Peyer's patch (tissue), 4 donors: ENCODE data around the gene GEMIN2.

Experiments used
- CTCF ChIP-seq, 6 experiments: fragments of 450-650 bp in 4 of 6; fragments of 200-600 bp in 2 of 6; sonication (generic) in 1 of 6; IDR thresholded peaks; one replicate each; pipeline ENCODE4 v1.5.1; 2017 to 2019; ENCODE audit warnings: antibody characterized with exemption in 6 of 6, mild to moderate bottlenecking in 3 of 6, moderate library complexity in 1 of 6
- POLR2A ChIP-seq, 2 donors: fragments of 450-650 bp; IDR thresholded peaks; one replicate each; pipeline ENCODE4 v1.5.1; 2017; ENCODE audit warnings: antibody characterized with exemption in 2 of 2, mild to moderate bottlenecking in 2 of 2, moderate library complexity in 2 of 2

GRCh38 chr14:39085933-39086332, 28.2 kb upstream of the GEMIN2 start:
- TF ChIP-seq POLR2A (IDR thresholded peaks at IDR 0.05) (no peak), CTCF (IDR thresholded peaks at IDR 0.05) (no peak)
